Cardiac muscle cell (in vitro differentiated cells and primary cell): ENCODE data around the gene TREM1. TPM values are rescaled to one million over a fixed set of nuclear protein-coding genes. Genes with fewer than 3 reads are reported as not detected.

Source experiments
- DNase-seq, 2 donors: peaks; one replicate each; pipeline versions ENCODE4 v3.0.0 to v3.0.0-alpha.2; 2010 to 2017; ENCODE audit warnings: low read depth in 1 of 2, low spot score in 1 of 2
- H3K27ac ChIP-seq: fragments of 200-600 bp; sonication (generic); 2 replicates; pipeline ENCODE4 v1.5.1; 2016
- H3K27me3 ChIP-seq: fragments of 200-600 bp; sonication (generic); 2 replicates; pipeline ENCODE4 v1.6.0; 2016; ENCODE audit warnings: control low read depth
- H3K36me3 ChIP-seq: fragments of 200-600 bp; sonication (generic); 2 replicates; pipeline ENCODE4 v1.5.1; 2016; ENCODE audit warnings: control low read depth
- H3K4me1 ChIP-seq: fragments of 200-600 bp; sonication (generic); 2 replicates; pipeline ENCODE4 v1.8.1; 2017; ENCODE audit warnings: low read depth, mild to moderate bottlenecking, mixed run types
- H3K4me3 ChIP-seq: fragments of 200-600 bp; sonication (generic); 2 replicates; pipeline ENCODE4 v1.5.1; 2016; ENCODE audit warnings: mild to moderate bottlenecking
- H3K9me3 ChIP-seq: fragments of 200-600 bp; sonication (generic); 2 replicates; pipeline ENCODE4 v1.5.1; 2017; ENCODE audit warnings: low read depth, mild to moderate bottlenecking, control low read depth
- CTCF ChIP-seq: IDR thresholded peaks from 2 replicates; pipeline ENCODE4 v1.5.1; 2012; ENCODE audit warnings: low read depth, mild to moderate bottlenecking, low read length
- polyA plus RNA-seq: library from polyadenylated mRNA; unstranded; fragments of >200 nt; fragmentation: Nextera tagmentation; extraction: Ambion mirVana; gene quantifications from 2 replicates; pipeline ENCODE4 v1.2.1, GENCODE V29; 2016
- total RNA-seq: library from RNA; depleted of rRNA; stranded (reverse); fragments of >200 nt; gene quantifications from 2 replicates; pipeline ENCODE4 v1.2.3, GENCODE V29; 2016

The TREM1 gene
- total and polyA plus RNA-seq, 2 experiments from 2014 or later, result not detected

GRCh38 chr6:41280381-41281057 is 6.0 kb downstream of the TREM1 start:
- H3K4me3 ChIP-seq, result no peak overlapping the region
- no peak for DNase-seq
- no peak overlapping the region for H3K27ac ChIP-seq
- TF ChIP-seq CTCF, result no peak
- no peaks in the 10 kb centered on the region for H3K4me1 ChIP-seq
- no peaks in the 10 kb centered on the region for H3K9me3 ChIP-seq
- H3K27me3 ChIP-seq, result no peaks in the 10 kb centered on the region
- no peaks in the 10 kb centered on the region for H3K36me3 ChIP-seq

GRCh38 chr6:41278699-41279405 is 7.6 kb downstream of the TREM1 start:
- DNase-seq, result peak; percentile 85 to 87
- Histone ChIP-seq H3K27me3 (no peaks in the 10 kb centered on the region), H3K36me3 (no peaks in the 10 kb centered on the region), H3K4me1 (no peaks in the 10 kb centered on the region), H3K27ac (no peak overlapping the region), H3K9me3 (no peaks in the 10 kb centered on the region), H3K4me3 (no peak overlapping the region)
- TF ChIP-seq CTCF, result peak; percentile 60

DNA sequence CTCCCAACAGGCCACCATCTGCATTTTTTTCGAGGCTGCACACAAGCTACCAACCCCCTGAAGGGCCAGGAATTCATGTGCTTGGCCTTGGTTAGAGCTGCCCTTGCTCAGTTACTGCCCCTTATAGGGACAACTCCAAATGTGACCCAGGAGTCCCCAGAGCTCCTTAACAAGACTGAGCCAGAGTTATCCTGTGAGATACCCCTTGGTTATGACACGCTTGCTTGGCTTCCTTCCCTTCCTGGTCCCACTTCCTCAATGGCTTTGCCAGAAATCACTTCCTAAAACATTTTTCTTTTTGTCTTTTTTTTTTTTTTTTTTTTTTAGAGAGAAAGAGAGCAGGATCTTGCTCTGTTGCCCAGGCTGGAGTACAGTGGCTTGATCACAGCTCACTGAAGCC is 8.9 kb downstream of the TREM1 start:
- Histone ChIP-seq H3K27ac (no peak overlapping the region), H3K9me3 (no peaks in the 10 kb centered on the region), H3K4me1 (no peaks in the 10 kb centered on the region), H3K36me3 (no peaks in the 10 kb centered on the region), H3K4me3 (no peak overlapping the region), H3K27me3 (no peaks in the 10 kb centered on the region)
- TF ChIP-seq CTCF, result no peak
- DNase-seq, result no peak

DNA sequence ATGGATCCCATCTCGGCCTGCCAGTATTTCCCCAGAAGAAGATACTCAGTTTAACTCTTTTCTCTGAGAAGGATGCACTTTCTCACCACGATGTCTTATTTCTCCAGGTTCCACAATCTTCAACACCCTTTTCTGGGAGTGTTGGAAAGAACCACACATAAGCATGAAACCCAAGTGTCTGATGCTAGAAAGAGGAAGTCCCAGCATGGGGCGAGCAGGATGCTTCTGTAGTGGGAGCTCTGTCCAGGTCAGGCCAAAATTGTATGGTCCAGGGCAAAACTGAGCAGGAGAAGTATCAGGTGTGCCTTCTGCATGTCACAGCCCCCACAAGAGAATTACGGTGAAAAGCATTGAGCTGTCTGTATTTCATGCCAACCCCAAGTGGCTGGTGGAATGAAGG is 11.0 kb downstream of the TREM1 start:
- no peaks in the 10 kb centered on the region for H3K9me3 ChIP-seq
- DNase-seq, result no peak
- H3K27me3 ChIP-seq, result no peaks in the 10 kb centered on the region
- H3K4me3 ChIP-seq, result no peak overlapping the region
- TF ChIP-seq CTCF, result no peak
- no peak overlapping the region for H3K27ac ChIP-seq
- H3K36me3 ChIP-seq, result no peaks in the 10 kb centered on the region
- H3K4me1 ChIP-seq, result no peaks in the 10 kb centered on the region

- H3K4me1 ChIP-seq, result no peaks in the 10 kb centered on the region
- TF ChIP-seq CTCF, result no peak
Observed at GRCh38 chr6:41274256-41274655, 12.2 kb downstream of the TREM1 start.

More at GRCh38 chr6:41274256-41274655, 12.2 kb downstream of the TREM1 start:
- no peaks in the 10 kb centered on the region for H3K36me3 ChIP-seq
- H3K27me3 ChIP-seq, result no peaks in the 10 kb centered on the region
- H3K9me3 ChIP-seq, result no peaks in the 10 kb centered on the region
- no peak for DNase-seq
- H3K27ac ChIP-seq, result no peak overlapping the region
- no peak overlapping the region for H3K4me3 ChIP-seq
